ENCODE data around the gene GABBR2.

Gene GABBR2

DNA sequence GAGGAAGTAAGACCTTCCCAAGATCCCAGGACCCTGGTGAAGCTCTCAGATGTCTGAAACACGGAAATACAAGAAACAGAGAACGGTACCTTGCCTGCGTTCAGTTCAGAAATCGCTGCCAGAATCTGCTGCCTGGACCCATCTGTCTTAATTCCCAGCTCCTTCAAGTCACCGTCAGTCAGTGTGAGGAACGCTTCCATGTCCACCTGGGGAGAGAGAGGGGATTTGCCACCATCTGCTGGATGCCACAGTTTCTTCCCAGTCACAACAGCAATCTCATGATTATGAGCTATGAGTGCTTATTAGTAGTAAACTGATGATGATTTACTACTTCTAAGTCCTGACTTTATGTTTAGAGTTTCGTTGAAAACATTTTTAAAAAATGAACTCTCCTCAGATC is 36.7 kb upstream of the GABBR2 start:
- TF ChIP-seq, protein P1, sequence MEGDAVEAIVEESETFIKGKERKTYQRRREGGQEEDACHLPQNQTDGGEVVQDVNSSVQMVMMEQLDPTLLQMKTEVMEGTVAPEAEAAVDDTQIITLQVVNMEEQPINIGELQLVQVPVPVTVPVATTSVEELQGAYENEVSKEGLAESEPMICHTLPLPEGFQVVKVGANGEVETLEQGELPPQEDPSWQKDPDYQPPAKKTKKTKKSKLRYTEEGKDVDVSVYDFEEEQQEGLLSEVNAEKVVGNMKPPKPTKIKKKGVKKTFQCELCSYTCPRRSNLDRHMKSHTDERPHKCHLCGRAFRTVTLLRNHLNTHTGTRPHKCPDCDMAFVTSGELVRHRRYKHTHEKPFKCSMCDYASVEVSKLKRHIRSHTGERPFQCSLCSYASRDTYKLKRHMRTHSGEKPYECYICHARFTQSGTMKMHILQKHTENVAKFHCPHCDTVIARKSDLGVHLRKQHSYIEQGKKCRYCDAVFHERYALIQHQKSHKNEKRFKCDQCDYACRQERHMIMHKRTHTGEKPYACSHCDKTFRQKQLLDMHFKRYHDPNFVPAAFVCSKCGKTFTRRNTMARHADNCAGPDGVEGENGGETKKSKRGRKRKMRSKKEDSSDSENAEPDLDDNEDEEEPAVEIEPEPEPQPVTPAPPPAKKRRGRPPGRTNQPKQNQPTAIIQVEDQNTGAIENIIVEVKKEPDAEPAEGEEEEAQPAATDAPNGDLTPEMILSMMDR (IDR thresholded peaks at IDR 0.05; ENCODE audit: low read depth, low read length, missing control alignments) = no peak
- no peak for DNase-seq
- no peak overlapping the region for H3K4me3 ChIP-seq (ENCODE audit: low read depth, low read length)
- H3K27ac ChIP-seq = no peak overlapping the region
- in situ Hi-C loops (cut with HindIII; ENCODE audit: low pct_ligation_motif_present, low sequenced_read_pairs) = no loop called here
- H3K27me3 ChIP-seq (replicated peaks) = no peaks in the 10 kb centered on the region
- no peaks in the 10 kb centered on the region for H3K36me3 ChIP-seq (replicated peaks)

DNA sequence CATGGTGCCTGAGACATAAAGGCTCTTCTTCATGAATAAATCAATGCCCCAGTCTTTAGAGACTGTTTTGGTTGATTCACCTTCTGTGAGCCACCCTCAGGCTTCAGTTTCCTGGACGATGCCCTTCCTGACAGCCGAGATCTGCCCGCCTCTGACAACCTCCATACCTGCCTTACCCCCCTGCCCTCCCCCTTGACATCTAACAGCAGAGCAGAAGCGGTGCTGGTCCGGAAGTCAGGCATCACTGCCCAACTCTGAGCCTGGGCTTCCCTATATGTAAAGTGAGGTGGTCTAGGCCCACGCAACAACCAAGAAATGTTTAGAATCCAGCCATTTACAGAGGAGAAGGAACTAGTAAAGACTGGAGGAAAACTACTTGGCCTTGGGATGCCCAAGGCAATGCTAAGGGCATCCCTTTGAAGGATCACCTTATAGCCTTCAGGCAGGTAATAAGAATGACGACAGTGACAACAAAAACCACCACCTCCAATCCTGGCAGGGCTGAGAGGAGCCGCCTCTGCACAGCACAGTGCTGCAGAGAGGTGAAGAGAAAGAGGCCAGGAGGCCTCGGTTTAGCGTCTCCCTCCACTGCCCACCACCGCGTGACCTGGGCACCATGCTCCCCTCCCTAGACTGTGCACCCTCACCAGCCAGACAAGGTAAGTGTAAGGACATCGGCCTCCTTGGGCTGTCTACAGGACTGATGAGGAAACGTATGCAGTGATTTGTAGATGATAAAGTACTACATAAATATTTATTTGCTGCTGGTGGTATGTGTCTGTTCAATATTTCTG is 35.3 kb upstream of the GABBR2 start:
- Histone ChIP-seq H3K27ac (no peak overlapping the region), H3K27me3 (replicated peaks) (no peaks in the 10 kb centered on the region), H3K36me3 (replicated peaks) (no peaks in the 10 kb centered on the region), H3K4me3 (ENCODE audit: low read depth, low read length) (no peak overlapping the region)
- in situ Hi-C loops (cut with HindIII; ENCODE audit: low pct_ligation_motif_present, low sequenced_read_pairs) = no loop called here
- TF ChIP-seq, protein P1 (IDR thresholded peaks at IDR 0.05; ENCODE audit: low read depth, low read length, missing control alignments) = no peak
- no peak for DNase-seq

DNA sequence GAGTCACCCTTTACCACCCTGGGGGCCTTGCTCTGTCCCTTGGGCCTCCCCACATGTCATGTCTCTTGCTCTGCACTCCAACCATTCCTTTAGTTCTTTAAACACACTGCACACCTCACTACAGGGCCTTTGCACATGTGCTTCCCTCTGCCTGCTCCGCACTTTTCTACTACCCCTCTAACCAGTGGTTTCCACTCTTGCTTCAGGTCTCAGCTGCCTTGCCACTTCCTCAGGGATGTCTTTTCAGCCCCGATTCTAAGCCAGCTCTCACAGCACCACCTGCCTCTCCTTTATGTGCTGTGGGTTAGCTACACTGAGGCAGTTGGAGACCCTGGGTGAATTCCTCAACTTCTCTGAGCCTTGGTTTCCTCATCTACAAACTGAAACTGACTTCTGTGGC is 34.6 kb upstream of the GABBR2 start:
- in situ Hi-C loops (cut with HindIII; ENCODE audit: low pct_ligation_motif_present, low sequenced_read_pairs) = no loop called here
- no peak overlapping the region for H3K27ac ChIP-seq
- TF ChIP-seq, protein P1 (IDR thresholded peaks at IDR 0.05; ENCODE audit: low read depth, low read length, missing control alignments) = no peak
- H3K27me3 ChIP-seq (replicated peaks) = no peaks in the 10 kb centered on the region
- no peak for DNase-seq
- no peak overlapping the region for H3K4me3 ChIP-seq (ENCODE audit: low read depth, low read length)
- H3K36me3 ChIP-seq (replicated peaks) = no peaks in the 10 kb centered on the region

DNA sequence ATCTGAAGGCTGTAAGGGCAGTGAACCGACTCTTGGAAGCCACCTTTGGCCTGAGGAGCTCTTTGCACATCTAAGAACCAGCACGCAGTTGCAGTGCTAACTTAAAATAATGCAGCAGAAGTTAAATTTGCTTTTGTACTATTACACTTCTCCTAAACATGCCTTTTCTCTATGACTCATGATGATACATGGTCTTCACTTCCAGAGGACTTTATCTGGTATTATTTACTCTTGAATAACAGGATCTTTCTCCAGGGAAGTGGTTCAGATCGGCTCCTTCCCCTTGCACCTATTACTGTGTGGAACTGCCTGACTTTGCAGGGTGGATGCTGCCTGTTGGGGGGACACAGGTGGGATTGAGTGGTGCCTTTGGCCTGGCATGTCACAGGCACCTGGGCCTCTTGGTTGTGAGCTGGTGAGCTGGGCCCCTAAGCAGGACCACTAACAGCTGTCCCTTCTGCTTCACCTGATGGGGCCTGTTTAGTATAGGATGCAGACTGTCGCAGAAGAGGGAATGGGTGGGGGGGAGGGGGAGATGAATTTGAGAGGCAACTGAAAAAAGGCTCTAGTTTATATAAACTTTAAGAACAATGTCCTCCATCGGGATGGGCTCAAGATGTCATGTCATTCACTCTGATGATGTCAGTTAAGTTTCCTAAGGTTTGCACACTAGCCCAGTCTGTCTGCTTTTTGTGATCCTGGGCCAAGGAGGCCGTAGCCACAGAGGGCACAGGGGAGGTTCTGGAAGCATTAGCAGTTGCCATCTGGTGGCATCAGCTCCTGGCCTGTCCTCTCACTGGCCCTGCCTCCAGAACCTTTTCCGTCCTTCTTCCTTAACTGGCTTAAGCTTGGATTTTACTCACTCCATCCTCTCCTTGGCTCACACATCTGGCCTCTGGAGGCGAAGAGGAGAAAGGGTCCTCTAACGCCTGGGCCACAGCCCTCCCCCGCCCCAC is 33.9 kb upstream of the GABBR2 start:
- H3K27me3 ChIP-seq (replicated peaks) = no peaks in the 10 kb centered on the region
- no peaks in the 10 kb centered on the region for H3K36me3 ChIP-seq (replicated peaks)
- H3K27ac ChIP-seq = no peak overlapping the region
- no peak for DNase-seq
- in situ Hi-C loops (cut with HindIII; ENCODE audit: low pct_ligation_motif_present, low sequenced_read_pairs) = no loop called here
- H3K4me3 ChIP-seq (ENCODE audit: low read depth, low read length) = no peak overlapping the region
- TF ChIP-seq, protein P1 (IDR thresholded peaks at IDR 0.05; ENCODE audit: low read depth, low read length, missing control alignments) = no peak

DNA sequence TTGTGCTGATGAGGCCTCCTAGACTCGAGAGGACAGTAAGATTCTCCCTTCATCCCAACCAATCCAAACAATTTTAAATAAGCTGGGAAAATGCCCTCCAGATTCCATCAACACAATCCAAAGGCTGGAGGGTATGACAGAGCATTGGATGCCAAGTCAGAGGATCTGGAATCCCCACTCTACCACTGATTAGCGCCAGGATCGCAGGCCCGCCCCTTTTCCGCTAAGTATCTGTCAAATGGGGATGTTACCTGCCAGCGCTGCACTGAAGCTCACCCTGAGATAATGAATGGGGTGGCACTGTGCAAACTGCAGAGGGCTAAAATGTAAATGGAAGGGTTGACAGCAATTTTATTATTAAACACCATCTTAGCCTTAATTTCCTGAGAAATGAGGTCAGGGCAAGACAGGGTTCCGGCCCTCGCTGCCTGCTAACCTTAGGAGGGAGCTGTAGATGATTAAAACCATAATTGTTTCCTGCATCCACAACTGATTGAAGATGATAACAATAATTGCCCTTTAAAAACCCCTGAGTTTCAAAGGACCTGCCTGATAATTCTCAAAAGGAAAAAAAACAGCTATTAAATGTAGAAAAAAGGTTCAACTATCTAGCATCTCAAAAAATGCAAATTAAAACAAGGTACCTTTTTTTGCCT is 31.6 kb upstream of the GABBR2 start:
- no peak overlapping the region for H3K4me3 ChIP-seq (ENCODE audit: low read depth, low read length)
- peaks cover 3% of the 10 kb centered on the region for H3K36me3 ChIP-seq (replicated peaks)
- DNase-seq = no peak
- TF ChIP-seq, protein P1 (IDR thresholded peaks at IDR 0.05; ENCODE audit: low read depth, low read length, missing control alignments) = no peak
- in situ Hi-C loops (cut with HindIII; ENCODE audit: low pct_ligation_motif_present, low sequenced_read_pairs) = no loop called here
- H3K27me3 ChIP-seq (replicated peaks) = no peaks in the 10 kb centered on the region
- H3K27ac ChIP-seq = no peak overlapping the region

All from brain microvascular endothelial cell (primary cell).